Measurements from ENCODE around the gene TNS4. TPM values are rescaled to one million over a fixed set of nuclear protein-coding genes. Genes with fewer than 3 reads are reported as not detected.

Gene TNS4
- total RNA-seq, 2 experiments from 2014 or later: 4.7 to 5.9 TPM

- CTCF ChIA-PET: interaction anchor here (0.7 to 1.4 kb wide), 3 partner anchors 21 to 261 kb away, joined by 3 read pairs; no protein-coding TSS in a partner anchor
- Mint-ChIP-seq H3K27ac (no peak overlapping the region), H3K4me3 (no peak overlapping the region), H3K36me3 (ENCODE audit: low read depth) (no peaks in the 10 kb centered on the region), H3K4me1 (ENCODE audit: low read depth) (peaks cover 24% of the 10 kb centered on the region), H3K9me3 (no peaks in the 10 kb centered on the region), H3K27me3 (ENCODE audit: low read depth) (no peaks in the 10 kb centered on the region)
- no peak for DNase-seq
- intact Hi-C loops (cut with micrococcal nuclease): no loop called here
Measured at GRCh38 chr17:40511667-40512220, 10.3 kb upstream of the TNS4 start.

- Mint-ChIP-seq H3K9me3 (no peaks in the 10 kb centered on the region), H3K27ac (no peak overlapping the region), H3K27me3 (ENCODE audit: low read depth) (no peaks in the 10 kb centered on the region), H3K4me3 (no peak overlapping the region), H3K36me3 (ENCODE audit: low read depth) (no peaks in the 10 kb centered on the region), H3K4me1 (ENCODE audit: low read depth) (peaks cover 18% of the 10 kb centered on the region)
- intact Hi-C loops (cut with micrococcal nuclease): no loop called here
- CTCF ChIA-PET: interaction anchor here (1.1 to 1.4 kb wide), 2 partner anchors 35 to 49 kb away, joined by 3 to 6 read pairs; no protein-coding TSS in a partner anchor
- no peak for DNase-seq
Measured at GRCh38 chr17:40511136-40511535, 9.7 kb upstream of the TNS4 start.

GRCh38 chr17:40510328-40510648 lies 8.9 kb upstream of the TNS4 start:
- CTCF ChIA-PET: interaction anchor here (1.1 kb wide), 1 partner anchor 34 kb away, joined by 6 read pairs; no protein-coding TSS in a partner anchor

GRCh38 chr17:40509626-40510327 lies 8.4 kb upstream of the TNS4 start:
- H3K27me3 Mint-ChIP-seq (ENCODE audit: low read depth): no peaks in the 10 kb centered on the region
- no peaks in the 10 kb centered on the region for H3K9me3 Mint-ChIP-seq

More at GRCh38 chr17:40510328-40510648, 8.9 kb upstream of the TNS4 start:
- Mint-ChIP-seq H3K27ac (no peak overlapping the region), H3K4me1 (ENCODE audit: low read depth) (peaks cover 9% of the 10 kb centered on the region), H3K9me3 (no peaks in the 10 kb centered on the region), H3K27me3 (ENCODE audit: low read depth) (no peaks in the 10 kb centered on the region), H3K36me3 (ENCODE audit: low read depth) (no peaks in the 10 kb centered on the region), H3K4me3 (no peak overlapping the region)
- intact Hi-C loops (cut with micrococcal nuclease): no loop called here
- DNase-seq: no peak

GRCh38 chr17:40506786-40507185 lies 5.4 kb upstream of the TNS4 start:
- no peak for DNase-seq
- Mint-ChIP-seq H3K9me3 (no peaks in the 10 kb centered on the region), H3K4me3 (no peak overlapping the region), H3K36me3 (ENCODE audit: low read depth) (no peaks in the 10 kb centered on the region), H3K27ac (no peak overlapping the region), H3K27me3 (ENCODE audit: low read depth) (no peaks in the 10 kb centered on the region), H3K4me1 (ENCODE audit: low read depth) (no peaks in the 10 kb centered on the region)
- CTCF ChIA-PET: no interaction called here
- intact Hi-C loops (cut with micrococcal nuclease): no loop called here

More at GRCh38 chr17:40509626-40510327, 8.4 kb upstream of the TNS4 start:
- CTCF ChIA-PET: interaction anchor here (1.1 kb wide), 1 partner anchor 34 kb away, joined by 6 read pairs; no protein-coding TSS in a partner anchor
- Mint-ChIP-seq H3K4me1 (ENCODE audit: low read depth) (peaks cover 6% of the 10 kb centered on the region), H3K4me3 (no peak overlapping the region), H3K36me3 (ENCODE audit: low read depth) (no peaks in the 10 kb centered on the region), H3K27ac (no peak overlapping the region)
- DNase-seq: no peak
- intact Hi-C loops (cut with micrococcal nuclease): no loop called here

DNA sequence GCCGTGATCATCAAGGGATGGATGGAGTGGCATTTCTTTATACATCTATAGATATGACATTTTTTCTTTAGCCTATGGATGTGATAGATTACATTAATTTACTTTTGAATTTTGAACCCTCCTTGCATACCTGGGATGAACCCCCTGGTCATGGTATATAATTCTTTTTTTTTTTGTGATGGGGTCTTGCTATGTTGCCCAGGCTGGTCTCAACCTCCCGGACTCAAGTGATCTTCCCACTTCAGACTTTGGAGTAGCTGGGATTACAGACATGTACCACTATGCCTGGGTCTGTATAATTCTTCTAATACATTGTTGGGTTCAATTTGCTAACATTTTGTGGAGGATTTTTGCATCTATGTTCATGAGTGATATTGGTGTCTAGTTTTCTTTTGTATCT lies 1.7 kb upstream of the TNS4 start:
- no peak overlapping the region for H3K4me3 Mint-ChIP-seq
- H3K4me1 Mint-ChIP-seq (ENCODE audit: low read depth): no peaks in the 10 kb centered on the region
- intact Hi-C loops (cut with micrococcal nuclease): no loop called here
- no peaks in the 10 kb centered on the region for H3K27me3 Mint-ChIP-seq (ENCODE audit: low read depth)
- H3K36me3 Mint-ChIP-seq (ENCODE audit: low read depth): no peaks in the 10 kb centered on the region
- H3K27ac Mint-ChIP-seq: no peak overlapping the region
- CTCF ChIA-PET: no interaction called here
- DNase-seq: no peak
- no peaks in the 10 kb centered on the region for H3K9me3 Mint-ChIP-seq

GRCh38 chr17:40502716-40503115 lies 1.3 kb upstream of the TNS4 start:
- Mint-ChIP-seq H3K27me3 (ENCODE audit: low read depth) (no peaks in the 10 kb centered on the region), H3K27ac (no peak overlapping the region), H3K4me3 (no peak overlapping the region), H3K36me3 (ENCODE audit: low read depth) (no peaks in the 10 kb centered on the region), H3K4me1 (ENCODE audit: low read depth) (no peaks in the 10 kb centered on the region), H3K9me3 (no peaks in the 10 kb centered on the region)
- intact Hi-C loops (cut with micrococcal nuclease): no loop called here
- DNase-seq: no peak
- CTCF ChIA-PET: no interaction called here

DNA sequence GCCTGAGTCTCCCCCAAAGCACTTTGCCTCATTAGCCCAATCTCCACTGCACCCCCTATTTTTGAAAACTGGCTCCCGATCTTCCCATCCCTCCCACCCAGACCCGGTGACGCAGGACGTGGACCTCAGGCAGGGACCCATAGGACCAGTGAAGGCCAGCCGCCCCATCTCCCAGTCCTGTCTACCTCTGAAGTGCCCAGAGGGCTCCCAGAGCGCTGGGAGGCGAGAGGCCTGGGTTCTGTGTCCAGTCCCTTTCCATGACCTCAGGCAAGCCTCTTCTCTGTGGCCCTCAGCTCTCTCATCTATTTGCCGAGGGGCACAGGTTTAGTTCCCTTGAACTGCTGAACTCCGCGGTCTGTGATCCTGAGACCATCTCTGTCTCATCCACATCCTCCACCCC lies 714 bp downstream of the TNS4 start:
- Mint-ChIP-seq H3K4me3 (no peak overlapping the region), H3K36me3 (ENCODE audit: low read depth) (no peaks in the 10 kb centered on the region), H3K4me1 (ENCODE audit: low read depth) (no peaks in the 10 kb centered on the region), H3K27me3 (ENCODE audit: low read depth) (no peaks in the 10 kb centered on the region), H3K27ac (no peak overlapping the region), H3K9me3 (no peaks in the 10 kb centered on the region)
- CTCF ChIA-PET: no interaction called here
- intact Hi-C loops (cut with micrococcal nuclease): no loop called here
- DNase-seq: no peak

- no peaks in the 10 kb centered on the region for H3K9me3 Mint-ChIP-seq
- no peak overlapping the region for H3K27ac Mint-ChIP-seq
- no peak overlapping the region for H3K4me3 Mint-ChIP-seq
- no peaks in the 10 kb centered on the region for H3K27me3 Mint-ChIP-seq (ENCODE audit: low read depth)
- intact Hi-C loops (cut with micrococcal nuclease): no loop called here
- no peak for DNase-seq
- CTCF ChIA-PET: interaction anchor here (1.2 kb wide), 1 partner anchor 24 kb away, joined by 7 read pairs; no protein-coding TSS in a partner anchor
- H3K4me1 Mint-ChIP-seq (ENCODE audit: low read depth): no peaks in the 10 kb centered on the region
- no peaks in the 10 kb centered on the region for H3K36me3 Mint-ChIP-seq (ENCODE audit: low read depth)
Measured at GRCh38 chr17:40500190-40500589, 1.2 kb downstream of the TNS4 start.

DNA sequence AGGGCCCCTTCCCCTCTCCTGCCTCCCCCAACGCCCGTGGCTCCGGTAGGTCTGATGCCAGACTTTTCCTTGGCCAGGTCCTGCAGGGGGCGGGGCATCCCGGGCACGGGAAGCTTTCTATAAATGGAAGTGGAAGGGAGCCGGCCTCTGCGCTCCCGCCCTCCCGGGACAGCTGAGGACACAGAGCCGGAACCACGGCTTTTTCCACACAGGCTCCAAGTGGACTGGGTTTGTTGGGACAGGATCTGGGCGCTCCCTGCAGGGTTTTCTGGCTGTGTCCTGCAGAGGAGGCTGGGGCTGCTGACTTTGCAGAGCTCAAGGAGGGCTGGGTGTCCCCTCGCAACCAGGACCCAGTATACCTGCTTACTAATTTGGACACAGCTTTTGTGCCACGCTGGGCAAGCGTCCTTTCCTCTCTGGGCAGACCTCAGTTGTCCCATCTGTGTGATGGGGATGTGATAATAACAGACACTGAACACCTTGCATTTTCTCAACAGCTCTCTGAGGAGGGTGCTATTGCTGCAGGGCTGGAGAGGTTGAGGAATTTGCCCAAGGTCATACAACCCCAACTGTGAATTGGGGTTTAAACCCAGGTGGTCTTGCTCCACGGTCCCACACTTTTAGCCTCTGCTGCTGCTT lies 1.8 kb downstream of the TNS4 start:
- Mint-ChIP-seq H3K36me3 (ENCODE audit: low read depth) (no peaks in the 10 kb centered on the region), H3K4me1 (ENCODE audit: low read depth) (no peaks in the 10 kb centered on the region)
- intact Hi-C loops (cut with micrococcal nuclease): no loop called here

GRCh38 chr17:40498281-40499084 lies 2.9 kb downstream of the TNS4 start:
- Mint-ChIP-seq H3K4me3 (no peak overlapping the region), H3K4me1 (ENCODE audit: low read depth) (no peaks in the 10 kb centered on the region), H3K9me3 (no peaks in the 10 kb centered on the region), H3K36me3 (ENCODE audit: low read depth) (no peaks in the 10 kb centered on the region), H3K27me3 (ENCODE audit: low read depth) (no peaks in the 10 kb centered on the region), H3K27ac (no peak overlapping the region)
- CTCF ChIA-PET: interaction anchor here (0.6 to 2.1 kb wide), 6 partner anchors 9 to 48 kb away, joined by 3 to 11 read pairs (median 3); no protein-coding TSS in a partner anchor
- DNase-seq: no peak
- intact Hi-C loops (cut with micrococcal nuclease): no loop called here

More for the DNA sequence above, 1.8 kb downstream of the TNS4 start:
- DNase-seq: no peak
- Mint-ChIP-seq H3K27ac (no peak overlapping the region), H3K27me3 (ENCODE audit: low read depth) (no peaks in the 10 kb centered on the region), H3K4me3 (no peak overlapping the region), H3K9me3 (no peaks in the 10 kb centered on the region)
- CTCF ChIA-PET: interaction anchor here (0.6 to 1.4 kb wide), 4 partner anchors 10 to 34 kb away, joined by 3 to 7 read pairs (median 4); no protein-coding TSS in a partner anchor

DNA sequence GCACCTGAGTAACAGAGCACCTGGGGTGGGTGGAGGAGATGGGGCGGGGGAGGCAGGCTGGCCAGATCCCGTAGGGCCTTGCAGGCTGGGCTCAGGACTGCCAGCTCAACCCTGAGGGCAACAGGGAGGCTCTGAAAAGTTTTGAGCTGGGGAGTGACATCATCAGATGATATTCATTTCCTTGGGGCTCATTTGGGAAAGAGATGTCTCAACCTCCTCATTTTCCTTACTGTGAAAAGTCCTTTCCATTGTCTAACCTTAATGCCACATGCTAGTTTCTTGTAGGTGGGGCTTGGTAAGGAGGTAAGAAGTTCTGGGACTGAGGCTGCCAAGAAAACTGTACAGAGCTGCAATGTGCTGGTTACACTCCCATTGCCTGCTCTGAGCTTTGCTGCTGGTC lies 3.7 kb downstream of the TNS4 start:
- H3K4me1 Mint-ChIP-seq (ENCODE audit: low read depth): no peaks in the 10 kb centered on the region
- no peaks in the 10 kb centered on the region for H3K27me3 Mint-ChIP-seq (ENCODE audit: low read depth)
- no peaks in the 10 kb centered on the region for H3K36me3 Mint-ChIP-seq (ENCODE audit: low read depth)
- no peak for DNase-seq
- intact Hi-C loops (cut with micrococcal nuclease): no loop called here
- no peaks in the 10 kb centered on the region for H3K9me3 Mint-ChIP-seq
- no peak overlapping the region for H3K4me3 Mint-ChIP-seq
- no peak overlapping the region for H3K27ac Mint-ChIP-seq
- CTCF ChIA-PET: interaction anchor here (0.6 to 2.1 kb wide), 5 partner anchors 10 to 36 kb away, joined by 3 to 11 read pairs (median 3); no protein-coding TSS in a partner anchor
